Endometrial microvascular endothelial cells (primary cell): ENCODE data around the gene CRACDL. TPM values are rescaled to one million over a fixed set of nuclear protein-coding genes. Genes with fewer than 3 reads are reported as not detected.
"Not testable (repeated sequence)": the region's sequence is repeated elsewhere in the genome, so short reads cannot be mapped to it uniquely, and the experiment has no call there.

Source experiments
- in situ Hi-C: cut with HindIII; loops from 2 replicates; pipeline ENCODE4 v1.10.0; 2017; ENCODE audit warnings: low sequenced_read_pairs, low pct_unique_long_range_greater_than_20kb; ENCODE audit errors: inconsistent ontology term
- total RNA-seq: library from RNA; depleted of rRNA; stranded (reverse); fragments of >200 nt; gene quantifications from one replicate; pipeline ENCODE4 v1.2.3, GENCODE V29; 2015; ENCODE audit errors: inconsistent ontology term

CRACDL gene
- total RNA-seq, 1 donor from 2014 or later, result 8.2 TPM

DNA sequence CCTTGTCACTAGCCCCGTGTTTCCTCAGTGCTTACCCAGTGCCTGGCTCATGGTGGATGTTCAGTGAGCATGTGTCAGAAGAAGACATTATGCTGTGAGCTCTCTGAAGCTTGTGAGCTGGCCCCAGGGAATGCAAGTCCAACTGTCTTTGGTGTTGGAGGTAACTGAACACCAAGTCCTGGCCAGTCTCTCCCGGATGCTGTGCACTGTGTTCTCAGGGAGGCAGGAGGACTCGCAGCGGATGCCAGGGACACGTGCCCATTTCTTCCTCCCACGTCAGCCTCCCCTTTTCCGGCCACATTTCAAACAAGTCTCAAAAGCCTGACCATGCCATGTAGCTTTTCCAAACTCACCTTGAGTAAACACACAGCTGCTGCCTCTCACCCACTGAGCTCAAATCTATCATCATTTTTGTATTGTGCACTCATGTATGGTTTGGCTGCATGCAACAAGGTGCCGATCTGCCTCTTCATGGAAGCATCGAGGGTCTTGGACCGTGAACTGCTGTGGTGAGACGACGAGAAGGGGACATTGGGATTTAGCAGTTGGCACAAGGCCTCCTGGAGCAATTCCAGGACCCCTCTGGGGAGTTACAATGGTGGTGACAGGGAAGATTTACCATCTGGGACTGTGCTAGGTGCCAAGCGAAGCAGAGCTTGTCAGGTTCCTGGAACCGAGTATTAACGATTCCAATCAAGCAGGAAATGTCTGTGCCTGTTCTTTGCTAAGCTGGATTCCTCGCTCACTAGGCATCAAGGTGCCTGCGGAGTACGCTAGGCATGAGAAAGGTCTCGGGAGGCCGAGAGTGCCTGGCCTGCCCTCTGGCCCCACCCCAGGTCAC is 160.7 kb downstream of the CRACDL start:
- in situ Hi-C loops, result no loop called here

GRCh38 chr2:98773907-98774306 is 162.1 kb downstream of the CRACDL start:
- in situ Hi-C loops, result no loop called here

GRCh38 chr2:98773169-98773568 is 162.9 kb downstream of the CRACDL start:
- in situ Hi-C loops, result no loop called here

GRCh38 chr2:98772536-98772935 is 163.5 kb downstream of the CRACDL start:
- in situ Hi-C loops, result no loop called here

- in situ Hi-C loops, result no loop called here
Observed at GRCh38 chr2:98771721-98772524, 164.1 kb downstream of the CRACDL start.

- in situ Hi-C loops, result no loop called here
Observed at GRCh38 chr2:98771264-98771663, 164.8 kb downstream of the CRACDL start.

DNA sequence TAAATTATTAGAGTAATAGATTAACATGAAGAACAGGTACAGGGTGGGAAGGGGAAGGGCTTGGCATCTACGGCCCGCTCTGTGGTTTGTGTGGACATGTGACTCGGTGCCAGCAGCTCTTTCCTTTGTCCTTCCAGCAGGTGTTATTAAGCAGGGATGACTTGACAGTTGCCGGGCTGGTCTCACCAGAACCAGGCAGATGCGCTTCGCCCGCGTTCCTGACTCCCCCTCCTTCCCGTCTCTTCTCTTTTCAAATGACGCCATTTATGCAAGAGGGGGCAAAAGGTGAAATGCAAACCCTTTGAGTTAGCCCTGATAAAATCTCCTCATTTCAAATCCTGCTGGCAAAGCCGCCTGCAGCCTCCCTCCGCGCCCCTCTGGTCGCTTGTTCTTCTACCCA is 166.2 kb downstream of the CRACDL start:
- in situ Hi-C loops, result no loop called here

DNA sequence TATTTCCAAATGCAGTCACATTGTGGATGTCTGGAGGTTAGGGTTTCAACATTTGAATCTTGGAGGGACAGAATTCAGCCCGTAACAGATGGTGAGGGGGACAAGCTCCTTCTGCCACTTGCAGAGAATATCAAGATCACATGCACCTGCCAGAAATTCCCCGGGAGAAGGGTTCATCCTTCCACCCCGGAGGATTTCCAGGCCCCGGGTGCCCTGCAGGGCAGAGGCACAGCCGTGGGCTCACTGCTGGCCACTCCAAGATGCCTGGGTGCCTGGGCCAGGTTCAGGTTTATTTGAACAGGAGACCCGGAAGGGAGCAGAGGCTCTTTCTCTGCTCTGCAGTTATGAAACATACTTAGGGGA is 166.9 kb downstream of the CRACDL start:
- in situ Hi-C loops, result no loop called here

DNA sequence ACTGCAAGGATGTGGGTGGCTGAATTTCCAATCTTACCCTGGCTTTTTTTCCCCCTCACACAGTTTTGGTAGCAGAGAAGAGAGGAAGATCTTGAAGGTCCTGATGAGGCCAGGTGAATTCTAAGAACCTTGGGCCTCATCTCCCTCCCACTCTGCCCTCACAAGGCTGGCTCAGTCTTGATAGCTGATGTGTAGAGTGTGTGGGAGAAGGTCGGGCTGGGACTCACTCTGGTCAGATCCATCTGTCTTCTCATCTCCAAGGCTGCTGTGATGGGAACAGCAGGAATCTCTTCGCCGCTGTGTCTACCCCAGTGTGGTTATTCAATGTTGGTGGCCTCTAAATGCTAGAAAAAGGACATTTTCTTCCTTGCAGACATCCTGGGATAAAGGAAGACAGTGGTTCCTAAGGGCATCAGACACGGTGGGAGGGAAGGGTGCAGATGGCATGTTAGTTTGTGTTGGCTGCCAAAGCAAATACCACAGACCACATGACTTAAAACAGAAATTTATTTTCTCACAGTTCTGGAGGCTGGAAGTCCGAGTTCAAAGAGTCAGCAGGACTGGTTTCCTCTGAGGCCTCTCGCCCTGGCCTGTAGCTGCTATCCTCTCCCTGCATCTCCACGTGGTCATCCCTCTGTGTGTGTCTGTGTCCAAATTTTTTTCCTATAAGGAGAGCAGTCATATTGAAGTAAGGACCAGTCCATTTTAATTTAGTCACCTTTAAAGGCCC is 167.5 kb downstream of the CRACDL start:
- in situ Hi-C loops, result no loop called here

DNA sequence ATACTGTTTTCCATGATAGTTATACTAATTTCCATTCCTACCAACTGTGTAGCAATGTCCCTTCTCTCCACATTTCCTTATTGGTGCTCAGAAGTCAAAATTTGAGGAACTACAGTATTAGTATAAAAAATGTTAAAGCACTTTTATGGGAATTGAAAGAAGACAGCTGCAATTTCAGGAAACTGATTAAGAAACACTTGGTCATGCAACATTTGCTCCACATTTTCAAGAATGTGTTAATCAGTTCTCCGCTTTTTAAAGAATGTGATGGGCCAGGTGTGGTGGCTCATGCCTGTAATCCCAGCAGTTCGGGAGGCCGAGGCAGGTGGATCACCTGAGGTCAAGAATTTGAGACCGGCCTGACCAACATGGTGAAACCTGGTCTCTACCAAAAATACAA is 171.5 kb downstream of the CRACDL start:
- in situ Hi-C loops, result no loop called here

DNA sequence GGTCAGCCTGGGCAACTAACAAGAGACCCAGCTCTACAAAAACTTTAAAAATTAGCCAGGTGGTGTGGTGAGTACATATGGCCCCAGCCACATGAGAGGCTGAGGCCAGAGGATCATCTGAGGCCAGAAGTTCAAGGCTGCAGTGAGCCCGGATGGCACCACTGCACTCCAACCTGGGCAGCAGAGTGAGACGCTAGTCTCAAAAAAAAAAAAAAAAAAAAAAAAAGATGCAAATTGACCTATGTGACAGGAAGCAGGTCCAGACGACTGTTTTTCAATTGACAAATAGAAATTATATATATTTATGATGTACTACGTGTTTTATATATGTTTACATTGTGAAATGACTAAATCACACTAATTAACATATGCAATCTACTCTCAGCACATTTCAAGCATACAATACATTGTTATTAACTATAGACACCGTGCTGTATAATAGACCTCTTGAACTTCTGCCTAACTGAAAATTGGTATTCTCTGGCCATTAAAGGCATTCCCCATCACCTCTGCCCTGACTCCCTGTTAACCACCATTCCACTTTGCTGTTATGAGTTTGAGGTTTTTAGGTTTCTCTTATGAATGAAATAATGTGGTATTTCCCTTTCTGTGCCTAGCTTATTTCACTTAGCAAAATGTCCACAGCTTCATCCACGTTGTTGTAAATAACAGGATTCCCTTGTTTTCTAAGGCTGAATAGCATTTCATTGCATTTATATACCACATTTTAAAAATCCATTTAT is 172.6 kb downstream of the CRACDL start:
- in situ Hi-C loops, result no loop called here

GRCh38 chr2:98761909-98762308 is 174.1 kb downstream of the CRACDL start:
- in situ Hi-C loops, result no loop called here

- in situ Hi-C loops, result no loop called here
Observed at GRCh38 chr2:98761267-98761781, 174.7 kb downstream of the CRACDL start.

DNA sequence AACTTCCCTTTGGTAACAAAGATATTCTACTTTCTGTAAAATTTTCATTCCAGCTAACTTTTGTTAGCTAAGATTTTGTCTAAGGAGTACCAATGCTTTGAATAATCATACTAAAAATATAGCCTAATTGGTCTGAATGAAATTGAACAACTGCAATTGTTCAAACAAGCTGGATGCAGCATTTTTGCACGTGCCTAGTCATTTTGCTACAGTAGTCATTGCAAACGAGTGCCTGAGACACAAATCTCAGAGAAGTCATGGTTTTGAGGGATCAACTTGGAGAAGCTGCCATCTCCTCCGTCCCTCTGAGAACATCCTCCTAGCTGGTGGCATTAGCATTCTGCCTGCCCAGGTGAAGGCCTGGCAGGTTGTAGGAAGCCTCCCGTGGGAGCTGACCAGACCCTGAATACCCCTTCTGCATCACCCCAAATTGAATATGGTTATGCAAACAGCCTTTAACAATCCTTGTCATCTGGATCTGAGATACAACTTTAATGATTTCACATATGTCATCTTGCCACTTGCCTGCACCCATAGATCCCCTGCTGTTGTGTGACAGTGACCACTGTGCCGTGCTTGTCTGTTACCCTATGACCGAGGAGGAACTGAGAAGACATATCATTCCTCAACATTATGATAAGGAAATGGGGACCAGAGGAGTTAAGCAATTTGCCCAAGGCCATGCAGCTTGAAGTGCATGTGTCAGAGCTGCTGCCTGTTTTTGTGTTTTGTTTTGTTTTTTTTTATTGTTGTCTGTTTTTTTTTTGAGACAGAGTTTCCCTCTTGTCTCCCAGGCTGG is 176.0 kb downstream of the CRACDL start:
- in situ Hi-C loops, result no loop called here

- in situ Hi-C loops, result no loop called here
Observed at GRCh38 chr2:98759338-98759737, 176.7 kb downstream of the CRACDL start.

- in situ Hi-C loops, result no loop called here
Observed at GRCh38 chr2:98757904-98758421, 178.1 kb downstream of the CRACDL start.

DNA sequence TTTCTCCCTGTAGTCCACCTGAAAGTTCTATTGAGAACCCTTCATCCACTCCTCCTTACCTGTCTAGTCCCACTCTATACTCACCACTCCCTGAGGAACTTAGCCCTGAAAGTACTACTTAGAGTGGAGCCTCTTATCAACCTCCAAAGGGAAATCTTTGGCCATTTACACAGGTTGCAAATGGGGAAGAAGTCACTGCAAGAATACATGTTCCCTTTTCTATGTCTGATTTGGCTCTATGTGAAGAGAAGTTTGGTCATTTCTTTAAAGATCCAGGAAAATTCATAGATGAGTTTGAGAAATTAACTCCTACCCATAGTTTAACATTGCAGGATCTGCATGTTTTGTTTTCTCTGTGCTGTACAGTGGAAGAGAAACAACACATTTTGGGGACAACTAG is 182.2 kb downstream of the CRACDL start:
- in situ Hi-C loops, result no loop called here

DNA sequence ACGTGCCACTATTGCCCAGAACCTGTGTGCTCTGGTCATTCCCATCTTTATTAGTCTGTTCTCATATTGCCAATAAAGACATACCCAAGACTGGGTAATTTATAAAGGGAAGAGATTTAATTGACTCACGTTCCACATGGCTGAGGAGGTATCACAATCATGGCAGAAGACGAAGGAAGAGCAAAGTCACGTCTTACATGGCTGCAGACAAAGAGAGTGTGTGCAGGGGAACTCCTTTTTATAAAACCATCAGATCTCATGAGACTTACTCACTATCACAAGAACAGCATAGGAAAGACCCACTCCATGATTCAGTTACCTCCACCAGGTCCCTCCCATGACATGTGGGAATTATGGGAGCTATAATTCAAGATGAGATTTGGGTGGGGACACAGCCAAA is 183.3 kb downstream of the CRACDL start:
- in situ Hi-C loops, result not testable (repeated sequence)
